ENCODE data around the gene MAJIN.

MAJIN gene

DNA sequence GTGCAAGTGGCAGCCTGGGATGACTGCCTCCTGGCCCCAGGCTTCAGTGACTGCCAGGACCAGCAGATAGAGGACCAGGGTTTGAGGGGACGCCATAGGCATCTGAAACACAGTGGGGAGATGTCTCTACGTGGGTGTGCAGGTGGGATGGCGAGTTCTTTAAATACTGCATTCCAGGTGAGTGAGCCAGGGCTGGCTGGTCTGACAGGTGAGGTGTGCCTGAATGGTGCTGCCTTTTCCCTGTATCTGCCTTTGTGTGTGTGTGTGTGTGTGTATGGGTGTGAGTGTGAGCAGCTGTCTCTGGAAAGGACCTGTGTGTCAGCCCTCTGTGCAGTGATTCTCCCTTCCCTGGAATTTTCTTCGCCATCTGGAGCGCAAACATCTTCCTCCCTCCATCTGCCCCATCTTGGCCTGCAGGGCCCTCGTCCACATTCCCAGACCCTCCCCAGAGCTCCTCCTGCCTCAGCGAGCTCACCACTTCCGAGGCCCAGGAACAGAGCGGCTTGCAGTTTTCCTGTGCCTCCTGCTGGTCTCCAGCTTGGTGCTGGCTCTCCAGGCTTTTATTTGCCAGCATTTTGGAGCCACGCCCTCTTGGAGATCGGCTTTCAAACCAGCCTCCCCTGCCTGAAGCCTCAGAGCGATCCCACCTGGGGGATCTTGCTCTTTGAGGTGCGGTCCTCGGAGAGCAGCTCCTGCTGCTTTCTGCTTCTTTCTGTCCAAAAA, 36.4 kb downstream of the MAJIN start, which contains the start of gene GPHA2:
Gene GPHA2, minus strand, starts transcription at position 535 of the 723 bp plus-strand sequence. Its CDS starts 433 bp downstream, at position 102.
- Histone ChIP-seq H3K4me3 (ENCODE audit: low read length) (no peak within 1 kb of the TSS), H3K27ac (ENCODE audit: low read length) (no peak within 1 kb of the TSS)
- TF ChIP-seq CTCF (IDR thresholded peaks at IDR 0.05; ENCODE audit: low read depth, low read length) (no peak), EZH2phosphoT487 (IDR thresholded peaks at IDR 0.05; ENCODE audit: low read depth) (no peak)

GRCh38 chr11:64934682-64935358, 37.1 kb downstream of the MAJIN start:
- no peaks in the 10 kb centered on the region for H3K9me3 ChIP-seq (ENCODE audit: insufficient read depth, low read length)
- H2AFZ ChIP-seq (ENCODE audit: low read depth, low read length) = no peak overlapping the region
- H3K9ac ChIP-seq (ENCODE audit: low read length) = no peak overlapping the region
- no peaks in the 10 kb centered on the region for H3K4me1 ChIP-seq (ENCODE audit: low read length)
- H3K27ac ChIP-seq (ENCODE audit: low read length) = no peak overlapping the region
- H3K79me2 ChIP-seq (ENCODE audit: low read length) = no peaks in the 10 kb centered on the region
- peaks cover 13% of the 10 kb centered on the region for H3K36me3 ChIP-seq (replicated peaks; ENCODE audit: low read depth, low read length)
- H4K20me1 ChIP-seq (ENCODE audit: insufficient read depth, low read length) = no peaks in the 10 kb centered on the region
- no peak overlapping the region for H3K4me3 ChIP-seq (ENCODE audit: low read length)
- 0 out of 2 replicates have a peak, but pooled peaks cover 4% of the 10 kb centered on the region for H3K27me3 ChIP-seq (ENCODE audit: low read depth, low read length)
- H3K4me2 ChIP-seq (ENCODE audit: low read length) = no peak overlapping the region
- no peak for TF ChIP-seq EZH2phosphoT487 (IDR thresholded peaks at IDR 0.05; ENCODE audit: low read depth)
- TF ChIP-seq CTCF (IDR thresholded peaks at IDR 0.05; ENCODE audit: low read depth, low read length) = no peak

More for the DNA sequence above, 36.4 kb downstream of the MAJIN start, which contains the start of gene GPHA2:
- H3K9me3 ChIP-seq (ENCODE audit: insufficient read depth, low read length) = no peaks in the 10 kb centered on the region
- H3K79me2 ChIP-seq (ENCODE audit: low read length) = no peaks in the 10 kb centered on the region
- no peaks in the 10 kb centered on the region for H3K4me1 ChIP-seq (ENCODE audit: low read length)
- H2AFZ ChIP-seq (ENCODE audit: low read depth, low read length) = no peak within 1 kb of the TSS
- H3K4me2 ChIP-seq (ENCODE audit: low read length) = no peak within 1 kb of the TSS
- peaks cover 8% of the 10 kb centered on the region; the same call in 1 of the 2 replicates for H3K27me3 ChIP-seq (ENCODE audit: low read depth, low read length)
- H3K9ac ChIP-seq (ENCODE audit: low read length) = no peak within 1 kb of the TSS
- H3K36me3 ChIP-seq (replicated peaks; ENCODE audit: low read depth, low read length) = peaks cover 11% of the 10 kb centered on the region
- H4K20me1 ChIP-seq (ENCODE audit: insufficient read depth, low read length) = no peaks in the 10 kb centered on the region

DNA sequence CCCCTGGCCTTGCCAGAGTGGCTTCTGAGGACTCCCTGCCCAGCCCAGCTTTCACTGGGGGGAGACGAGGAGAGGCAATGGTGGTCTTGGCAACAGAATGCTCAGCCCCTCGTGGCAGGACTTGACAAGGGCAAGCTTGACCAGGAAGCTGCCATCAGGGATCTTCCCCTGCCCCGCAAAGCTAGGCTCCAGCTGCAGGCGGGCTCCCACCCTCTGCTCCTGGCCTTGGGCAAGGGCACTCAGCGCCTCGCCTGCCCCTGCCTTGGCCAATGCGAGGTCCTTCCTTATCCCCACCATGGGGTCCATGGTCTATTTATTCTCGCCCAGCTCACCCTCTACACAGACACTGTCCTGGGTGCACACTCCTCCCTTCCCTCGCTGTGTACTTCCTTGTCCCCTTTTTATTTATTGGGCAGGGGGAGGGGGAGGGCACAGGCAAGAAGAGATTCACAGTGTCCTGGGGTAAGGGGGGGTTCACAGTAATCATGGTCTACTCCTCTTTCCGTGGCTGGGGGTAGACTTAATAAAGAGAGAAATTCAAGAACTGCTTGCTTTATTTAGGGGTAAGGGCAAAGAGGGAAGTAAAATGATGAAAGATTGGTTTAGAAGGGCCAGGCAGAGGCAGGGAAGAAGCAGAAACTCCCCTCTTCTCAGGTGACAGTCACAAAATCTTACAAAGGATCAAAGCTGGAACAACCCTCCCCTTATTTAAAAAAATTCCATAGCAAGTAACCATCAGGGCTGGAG, 37.8 kb downstream of the MAJIN start:
- Histone ChIP-seq H3K4me3 (ENCODE audit: low read length) (no peak overlapping the region), H2AFZ (ENCODE audit: low read depth, low read length) (no peak overlapping the region), H3K9ac (ENCODE audit: low read length) (no peak overlapping the region), H4K20me1 (ENCODE audit: insufficient read depth, low read length) (no peaks in the 10 kb centered on the region), H3K4me1 (ENCODE audit: low read length) (no peaks in the 10 kb centered on the region), H3K27ac (ENCODE audit: low read length) (no peak overlapping the region), H3K36me3 (replicated peaks; ENCODE audit: low read depth, low read length) (peaks cover 15% of the 10 kb centered on the region), H3K9me3 (ENCODE audit: insufficient read depth, low read length) (no peaks in the 10 kb centered on the region), H3K79me2 (ENCODE audit: low read length) (no peaks in the 10 kb centered on the region), H3K4me2 (ENCODE audit: low read length) (no peak overlapping the region), H3K27me3 (ENCODE audit: low read depth, low read length) (0 out of 2 replicates have a peak, but pooled peaks cover 4% of the 10 kb centered on the region)
- no peak for TF ChIP-seq CTCF (IDR thresholded peaks at IDR 0.05; ENCODE audit: low read depth, low read length)
- no peak for TF ChIP-seq EZH2phosphoT487 (IDR thresholded peaks at IDR 0.05; ENCODE audit: low read depth)

Measured in OCI-LY3 (cell line).